Mammary epithelial cell (primary cell): Measurements from ENCODE around the gene JUP.

ENCODE experiments used
- CTCF ChIP-seq, 2 donors: IDR thresholded peaks in 1 of 2; conservative IDR thresholded peaks in 1 of 2; 2 replicates each; pipeline ENCODE4 v1.5.1; 2011 to 2012; ENCODE audit warnings: inconsistent platforms in 2 of 2, low read length in 2 of 2, mild to moderate bottlenecking in 2 of 2, control low read depth in 1 of 2, low read depth in 1 of 2; ENCODE audit not compliant: insufficient read depth in 1 of 2; ENCODE audit errors: extremely low read depth in 1 of 2
- EZH2 ChIP-seq: IDR thresholded peaks from 2 replicates; pipeline ENCODE4 v1.6.1; 2012; ENCODE audit warnings: low read length, inconsistent platforms, borderline replicate concordance

- TF ChIP-seq CTCF (conservative IDR thresholded peaks at IDR 0.05 in 1 of 2, IDR thresholded peaks at IDR 0.05 in 1 of 2; ENCODE audit: extremely low read depth in 1 of 2, insufficient read depth in 1 of 2, low read depth in 1 of 2, low read length in 2 of 2) (no peak), EZH2 (no peak)
Observed at GRCh38 chr17:41810659-41811548, 24.4 kb upstream of the JUP start.
